HFFc6 (cell line): Measurements from ENCODE around the gene ZNF652. TPM values are rescaled to one million over a fixed set of nuclear protein-coding genes. Genes with fewer than 3 reads are reported as not detected.

Experiments used
- DNase-seq: peaks from one replicate; pipeline ENCODE4 v3.0.0-alpha.2; 2018
- H3K27ac Mint-ChIP-seq: 2 replicates; pipeline ENCODE4 v1.8.0; 2020; ENCODE audit warnings: mild to moderate bottlenecking, mixed read lengths
- H3K27me3 Mint-ChIP-seq: 2 replicates; pipeline ENCODE4 v1.8.0; 2021; ENCODE audit warnings: mild to moderate bottlenecking, moderate library complexity, mixed read lengths; ENCODE audit not compliant: insufficient read depth
- H3K36me3 Mint-ChIP-seq: 2 replicates; pipeline ENCODE4 v1.8.0; 2021; ENCODE audit warnings: low read depth, mixed read lengths
- H3K4me1 Mint-ChIP-seq: 2 replicates; pipeline ENCODE4 v1.8.0; 2020; ENCODE audit warnings: low read depth, mixed read lengths
- H3K4me3 Mint-ChIP-seq: 2 replicates; pipeline ENCODE4 v1.8.0; 2020; ENCODE audit warnings: mild to moderate bottlenecking, moderate library complexity, mixed read lengths
- H3K9me3 Mint-ChIP-seq: 2 replicates; pipeline ENCODE4 v1.8.0; 2020; ENCODE audit warnings: mild to moderate bottlenecking, mixed read lengths
- CTCF ChIP-seq: fragments of 200-600 bp; sonication (generic); IDR thresholded peaks from 2 replicates; pipeline ENCODE4 v1.5.0; 2021; ENCODE audit warnings: antibody characterized with exemption, mild to moderate bottlenecking
- microRNA-seq: library from miRNA; unstranded; fragments of <30 nt; microRNA quantifications from one replicate; pipeline ENCODE4, GENCODE V29; 2019
- total RNA-seq, 6 experiments: library from RNA; stranded (reverse); fragmentation: NEBNext Ultra II Directional; extraction: Animal tissue kit (Norgen Biotek cat#: 25700); gene quantifications; 2 replicates in 1 of 6; 3 replicates in 5 of 6; pipeline ENCODE4 v1.2.3, GENCODE V29; 2021

The ZNF652 gene
- total RNA-seq, 6 experiments from 2014 or later = 12.0 to 15.5 (median 12.7) TPM

- Mint-ChIP-seq H3K27me3 (peaks cover 25% of the 10 kb centered on the region), H3K4me1 (peaks cover 7% of the 10 kb centered on the region), H3K36me3 (no peaks in the 10 kb centered on the region), H3K4me3 (no peak overlapping the region), H3K9me3 (no peaks in the 10 kb centered on the region), H3K27ac (no peak overlapping the region)
- no peak for TF ChIP-seq CTCF
- DNase-seq = no peak
Measured at GRCh38 chr17:49249890-49250522, 112.0 kb downstream of the ZNF652 start.

- Mint-ChIP-seq H3K36me3 (no peaks in the 10 kb centered on the region), H3K4me1 (peaks cover 7% of the 10 kb centered on the region), H3K4me3 (no peak overlapping the region), H3K27ac (no peak overlapping the region), H3K27me3 (peaks cover 25% of the 10 kb centered on the region), H3K9me3 (no peaks in the 10 kb centered on the region)
- DNase-seq = no peak
- no peak for TF ChIP-seq CTCF
Measured at GRCh38 chr17:49249292-49249794, 112.7 kb downstream of the ZNF652 start.

GRCh38 chr17:49247944-49248343 is 114.1 kb downstream of the ZNF652 start:
- no peak for TF ChIP-seq CTCF
- no peaks in the 10 kb centered on the region for H3K9me3 Mint-ChIP-seq
- peaks cover 33% of the 10 kb centered on the region for H3K27me3 Mint-ChIP-seq
- H3K27ac Mint-ChIP-seq = no peak overlapping the region
- no peak for DNase-seq
- peaks cover 7% of the 10 kb centered on the region for H3K4me1 Mint-ChIP-seq
- no peak overlapping the region for H3K4me3 Mint-ChIP-seq
- H3K36me3 Mint-ChIP-seq = no peaks in the 10 kb centered on the region

GRCh38 chr17:49244839-49245238 is 117.2 kb downstream of the ZNF652 start:
- Mint-ChIP-seq H3K27ac (no peak overlapping the region), H3K4me3 (no peak overlapping the region), H3K9me3 (no peaks in the 10 kb centered on the region), H3K4me1 (peaks cover 7% of the 10 kb centered on the region), H3K36me3 (no peaks in the 10 kb centered on the region), H3K27me3 (peaks cover 32% of the 10 kb centered on the region)
- no peak for TF ChIP-seq CTCF
- DNase-seq = no peak

Small RNAs within 50 kb of the gene (microRNA-seq; reads per million reads assigned to microRNA genes)
- gene MIR6129 = not detected

Other genes with a start within 250 kb of the ZNF652 start
- gene B4GALNT2, start 229.5 kb downstream of the ZNF652 start, total RNA-seq = not detected
- gene GNGT2, start 151.7 kb downstream of the ZNF652 start, total RNA-seq = not detected
- under 1 TPM in 1 of 6 experiments, not detected in 5; 0.11 TPM for gene ABI3, start 151.5 kb downstream of the ZNF652 start, total RNA-seq
- under 1 TPM in 3 of 6 experiments, not detected in 3; 0.13 to 0.17 (median 0.17) TPM for gene PHOSPHO1, start 131.5 kb downstream of the ZNF652 start, total RNA-seq
- gene PHB1, start 52.6 kb upstream of the ZNF652 start, total RNA-seq = 100 to 1,000 TPM; 235 to 284 (median 262) TPM
- under 1 TPM in 5 of 6 experiments, not detected in 1; 0.07 to 0.14 (median 0.11) TPM for gene NGFR, start 133.0 kb upstream of the ZNF652 start, total RNA-seq
- gene NXPH3, start 213.6 kb upstream of the ZNF652 start, total RNA-seq = 1 to 10 TPM in 5 of 6 experiments, under 1 TPM in 1; 0.59 to 2.3 (median 1.5) TPM